ENCODE measurements around the gene RTBDN. TPM values are rescaled to one million over a fixed set of nuclear protein-coding genes. Genes with fewer than 3 reads are reported as not detected.

RTBDN gene
- total and polyA plus RNA-seq, 3 experiments from 2014 or later, result not detected

DNA sequence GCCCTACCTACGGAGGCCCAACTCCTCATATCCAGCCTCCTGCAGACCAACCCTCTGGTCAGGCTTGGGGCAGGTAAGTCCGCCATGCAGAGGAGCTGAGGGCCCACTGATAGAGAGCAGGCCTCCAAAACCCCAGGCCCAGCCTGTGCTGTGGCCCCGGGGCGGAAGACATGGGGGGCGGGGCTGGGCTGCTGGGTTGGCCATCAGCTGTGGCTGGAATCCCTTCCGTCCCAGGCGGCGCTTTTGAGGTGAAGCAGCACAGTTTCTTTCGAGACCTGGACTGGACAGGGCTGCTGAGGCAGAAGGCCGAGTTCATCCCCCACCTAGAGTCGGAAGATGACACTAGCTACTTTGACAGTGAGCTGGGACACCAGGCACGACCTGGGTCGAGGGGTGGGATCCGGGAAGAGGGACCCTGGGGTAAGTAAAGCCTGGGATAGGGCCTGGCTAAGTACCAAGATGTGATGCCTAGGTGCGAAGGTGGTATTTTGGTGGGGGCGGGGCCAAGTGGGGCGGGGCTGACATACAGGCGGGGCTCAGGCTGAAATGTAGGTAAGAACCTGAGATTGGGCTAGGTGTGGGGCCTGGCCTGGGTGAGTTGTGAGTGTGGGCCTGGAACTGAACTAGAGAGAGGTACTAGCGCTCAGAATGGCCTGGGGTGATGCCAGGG, 31.5 kb upstream of the RTBDN start:
- CTCF ChIA-PET, result no interaction called here
- H3K4me3 Mint-ChIP-seq, result peak overlapping the region in 2 of 7 donors; percentile 44 to 53

GRCh38 chr19:12864721-12865715, 30.6 kb upstream of the RTBDN start:
- Mint-ChIP-seq H3K27ac (no peak overlapping the region), H3K36me3 (no peaks in the 10 kb centered on the region), H3K4me3 (peak overlapping the region in 1 of 7 donors; percentile 44), H3K9me3 (no peaks in the 10 kb centered on the region), H3K4me1 (peaks cover 4 to 11% (median 6%) of the 10 kb centered on the region in 3 donors), H3K27me3 (peaks cover 4 to 32% of the 10 kb centered on the region in 2 donors)
- DNase-seq, result no peak
- Histone ChIP-seq H3K4me3 (ENCODE audit: low read length) (no peak overlapping the region), H3K36me3 (ENCODE audit: insufficient read depth, low read length) (no peaks in the 10 kb centered on the region), H3K4me1 (ENCODE audit: insufficient read depth, low read length) (peaks cover 8% of the 10 kb centered on the region), H3K27ac (ENCODE audit: low read depth, low read length) (no peak overlapping the region), H3K27me3 (ENCODE audit: insufficient read depth, low read length, poor library complexity, severe bottlenecking) (no peaks in the 10 kb centered on the region), H3K9me3 (ENCODE audit: low read length) (no peaks in the 10 kb centered on the region)
- POLR2A ChIA-PET, result no interaction called here
- CTCF ChIA-PET, result interaction anchor here (1.0 to 2.6 kb wide), 3 partner anchors 20 to 100 kb away, joined by 3 to 8 read pairs (median 4); no protein-coding TSS in a partner anchor

More for the DNA sequence above, 31.5 kb upstream of the RTBDN start:
- Histone ChIP-seq H3K27me3 (ENCODE audit: insufficient read depth, low read length, poor library complexity, severe bottlenecking) (no peaks in the 10 kb centered on the region), H3K36me3 (ENCODE audit: insufficient read depth, low read length) (no peaks in the 10 kb centered on the region), H3K27ac (ENCODE audit: low read depth, low read length) (no peak overlapping the region), H3K4me3 (ENCODE audit: low read length) (no peak overlapping the region), H3K9me3 (ENCODE audit: low read length) (no peaks in the 10 kb centered on the region), H3K4me1 (ENCODE audit: insufficient read depth, low read length) (peaks cover 8% of the 10 kb centered on the region)
- Mint-ChIP-seq H3K27me3 (peaks cover 4 to 29% of the 10 kb centered on the region in 2 donors), H3K27ac (no peak overlapping the region), H3K4me1 (peaks cover 4 to 11% (median 6%) of the 10 kb centered on the region in 3 donors), H3K9me3 (no peaks in the 10 kb centered on the region), H3K36me3 (no peaks in the 10 kb centered on the region)
- POLR2A ChIA-PET, result no interaction called here
- no peak for DNase-seq

GRCh38 chr19:12864143-12864542, 29.8 kb upstream of the RTBDN start:
- DNase-seq, result no peak
- Histone ChIP-seq H3K4me3 (ENCODE audit: low read length) (no peak overlapping the region), H3K27ac (ENCODE audit: low read depth, low read length) (no peak overlapping the region), H3K9me3 (ENCODE audit: low read length) (no peaks in the 10 kb centered on the region), H3K36me3 (ENCODE audit: insufficient read depth, low read length) (no peaks in the 10 kb centered on the region), H3K27me3 (ENCODE audit: insufficient read depth, low read length, poor library complexity, severe bottlenecking) (no peaks in the 10 kb centered on the region), H3K4me1 (ENCODE audit: insufficient read depth, low read length) (peaks cover 8% of the 10 kb centered on the region)
- Mint-ChIP-seq H3K36me3 (no peaks in the 10 kb centered on the region), H3K4me1 (peaks cover 4 to 11% (median 6%) of the 10 kb centered on the region in 3 donors), H3K27me3 (peaks cover 4 to 32% of the 10 kb centered on the region in 2 donors), H3K27ac (peak overlapping the region in 1 of 8 donors; percentile 47), H3K4me3 (no peak overlapping the region), H3K9me3 (peaks cover 0 to 2% (median 0%) of the 10 kb centered on the region in 5 donors)
- CTCF ChIA-PET, result interaction anchor here (1.0 to 2.6 kb wide), 5 partner anchors 8 to 101 kb away, joined by 3 to 8 read pairs (median 3); no protein-coding TSS in a partner anchor
- POLR2A ChIA-PET, result no interaction called here

GRCh38 chr19:12859546-12859945, 25.2 kb upstream of the RTBDN start:
- ChIA-PET CTCF (no interaction called here), POLR2A (no interaction called here)
- no peaks in the 10 kb centered on the region for H3K36me3 ChIP-seq (ENCODE audit: insufficient read depth, low read length)
- H3K27me3 Mint-ChIP-seq, result peaks cover 8 to 19% of the 10 kb centered on the region in 2 donors
- no peak for DNase-seq
- peaks cover 5 to 15% (median 8%) of the 10 kb centered on the region in 5 donors for H3K9me3 Mint-ChIP-seq
- no peak overlapping the region for H3K27ac ChIP-seq (ENCODE audit: low read depth, low read length)
- H3K27me3 ChIP-seq (ENCODE audit: insufficient read depth, low read length, poor library complexity, severe bottlenecking), result no peaks in the 10 kb centered on the region
- no peak overlapping the region for H3K4me3 ChIP-seq (ENCODE audit: low read length)
- H3K4me1 ChIP-seq (ENCODE audit: insufficient read depth, low read length), result no peaks in the 10 kb centered on the region
- H3K36me3 Mint-ChIP-seq, result peaks cover 0 to 5% (median 1%) of the 10 kb centered on the region in 3 donors
- H3K4me3 Mint-ChIP-seq, result no peak overlapping the region
- H3K9me3 ChIP-seq (ENCODE audit: low read length), result no peaks in the 10 kb centered on the region
- no peak overlapping the region for H3K27ac Mint-ChIP-seq
- no peaks in the 10 kb centered on the region for H3K4me1 Mint-ChIP-seq

- DNase-seq, result no peak
- Mint-ChIP-seq H3K4me3 (no peak overlapping the region), H3K4me1 (no peaks in the 10 kb centered on the region), H3K9me3 (peaks cover 5 to 15% (median 8%) of the 10 kb centered on the region in 5 donors), H3K36me3 (peaks cover 0 to 5% (median 4%) of the 10 kb centered on the region in 3 donors), H3K27ac (no peak overlapping the region), H3K27me3 (peaks cover 8 to 15% of the 10 kb centered on the region in 2 donors)
- ChIA-PET POLR2A (no interaction called here), CTCF (no interaction called here)
- no peaks in the 10 kb centered on the region for H3K9me3 ChIP-seq (ENCODE audit: low read length)
- H3K4me1 ChIP-seq (ENCODE audit: insufficient read depth, low read length), result no peaks in the 10 kb centered on the region
- H3K27me3 ChIP-seq (ENCODE audit: insufficient read depth, low read length, poor library complexity, severe bottlenecking), result no peaks in the 10 kb centered on the region
- H3K36me3 ChIP-seq (ENCODE audit: insufficient read depth, low read length), result no peaks in the 10 kb centered on the region
- no peak overlapping the region for H3K27ac ChIP-seq (ENCODE audit: low read depth, low read length)
- no peak overlapping the region for H3K4me3 ChIP-seq (ENCODE audit: low read length)
Measured at GRCh38 chr19:12858041-12858928, 23.9 kb upstream of the RTBDN start.

- no peaks in the 10 kb centered on the region for H3K9me3 ChIP-seq (ENCODE audit: low read length)
- Mint-ChIP-seq H3K36me3 (peaks cover 0 to 5% (median 4%) of the 10 kb centered on the region in 3 donors), H3K27ac (no peak overlapping the region), H3K4me3 (no peak overlapping the region), H3K9me3 (peaks cover 5 to 15% (median 8%) of the 10 kb centered on the region in 5 donors), H3K27me3 (peaks cover 8 to 10% of the 10 kb centered on the region in 2 donors), H3K4me1 (no peaks in the 10 kb centered on the region)
- CTCF ChIA-PET, result no interaction called here
- DNase-seq, result no peak
- H3K27me3 ChIP-seq (ENCODE audit: insufficient read depth, low read length, poor library complexity, severe bottlenecking), result no peaks in the 10 kb centered on the region
- H3K4me1 ChIP-seq (ENCODE audit: insufficient read depth, low read length), result no peaks in the 10 kb centered on the region
- H3K4me3 ChIP-seq (ENCODE audit: low read length), result no peak overlapping the region
- no peak overlapping the region for H3K27ac ChIP-seq (ENCODE audit: low read depth, low read length)
- POLR2A ChIA-PET, result no interaction called here
- no peaks in the 10 kb centered on the region for H3K36me3 ChIP-seq (ENCODE audit: insufficient read depth, low read length)
Measured at GRCh38 chr19:12856653-12857052, 22.3 kb upstream of the RTBDN start.

Measured in CD8-positive, alpha-beta memory T cell (primary cell).